ENCODE data around the gene TMEM128. TPM values are rescaled to one million over a fixed set of nuclear protein-coding genes. Genes with fewer than 3 reads are reported as not detected.

TMEM128 gene
- polyA plus RNA-seq, 1 donor (not counting 4 experiments of a cell fraction or from before 2014, with no cell fraction given): 32.7 TPM

DNA sequence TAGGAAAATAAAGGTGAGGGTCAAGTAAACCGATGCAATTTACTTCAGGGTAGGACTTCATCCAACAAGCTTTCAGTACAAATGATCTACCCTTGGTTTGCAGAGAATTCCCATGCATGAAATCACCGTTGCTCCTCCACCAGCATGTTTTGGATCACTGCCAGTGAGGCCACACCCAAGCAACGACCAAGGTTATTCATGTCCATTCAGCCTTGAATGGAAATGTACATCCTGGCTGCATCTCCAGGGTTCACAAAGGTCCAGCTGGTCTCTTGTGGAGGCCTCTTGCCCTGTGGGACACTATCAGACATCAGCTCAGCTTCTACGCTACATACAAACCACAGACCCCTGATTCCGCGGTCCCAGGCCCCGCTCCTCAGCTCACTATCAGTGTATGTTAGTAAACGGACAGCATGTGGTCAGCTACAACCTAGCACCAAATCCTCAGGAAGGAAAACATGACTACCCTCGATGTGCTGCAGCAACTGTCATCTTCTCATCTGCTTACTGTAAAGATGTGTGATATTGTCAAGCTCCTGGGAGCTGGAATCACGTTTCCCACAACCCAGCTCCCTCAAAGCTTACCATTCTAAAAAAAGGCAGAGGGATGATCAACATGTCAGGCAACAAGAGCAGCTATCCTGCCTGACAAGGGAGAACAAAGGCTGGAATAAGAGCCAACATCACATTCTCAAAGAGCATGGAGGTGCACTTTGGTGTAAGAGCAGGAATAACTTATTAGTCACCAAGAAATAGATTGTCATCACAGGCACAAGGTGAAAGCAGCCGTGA, 37.0 kb upstream of the TMEM128 start:
- H2AFZ ChIP-seq (ENCODE audit: control insufficient read depth, low read length): no peak overlapping the region
- no peak overlapping the region for H3K9ac ChIP-seq (ENCODE audit: control insufficient read depth, extremely low read depth, insufficient read depth, low read length)
- no peaks in the 10 kb centered on the region for H3K27me3 ChIP-seq (ENCODE audit: control insufficient read depth, extremely low read depth, insufficient read depth, low read length)
- H3K27ac ChIP-seq (ENCODE audit: control insufficient read depth, insufficient read depth, low read length): no peak overlapping the region
- H3K4me2 ChIP-seq (ENCODE audit: control insufficient read depth, extremely low read depth, insufficient read depth, low read depth, low read length): no peak overlapping the region
- TF ChIP-seq CTCF (optimal IDR thresholded peaks at IDR 0.05 in 1 of 3, IDR thresholded peaks at IDR 0.05 in 1 of 3, conservative IDR thresholded peaks at IDR 0.05 in 1 of 3; ENCODE audit: extremely low read depth in 1 of 3, insufficient read depth in 2 of 3, low read length in 3 of 3) (no peak), EZH2 (IDR thresholded peaks at IDR 0.05; ENCODE audit: low read length) (no peak)
- FAIRE-seq (peak; percentile 26), DNase-seq (ENCODE audit: low read depth, low spot score) (no peak)
- no peak overlapping the region for H3K4me3 ChIP-seq (ENCODE audit: control insufficient read depth in 2 of 3, extremely low read depth in 1 of 3, insufficient read depth in 2 of 3, low read depth in 1 of 3, low read length in 3 of 3)
- no peaks in the 10 kb centered on the region for H3K9me1 ChIP-seq (ENCODE audit: control insufficient read depth, extremely low read depth, insufficient read depth, low read length)
- H4K20me1 ChIP-seq (ENCODE audit: control insufficient read depth, extremely low read depth, insufficient read depth, low read length): no peaks in the 10 kb centered on the region
- peaks cover 15% of the 10 kb centered on the region for H3K4me1 ChIP-seq (ENCODE audit: control insufficient read depth, extremely low read depth, insufficient read depth, low read length)
- H3K79me2 ChIP-seq (ENCODE audit: control insufficient read depth, insufficient read depth, low read length): peaks cover 53% of the 10 kb centered on the region
- dilution Hi-C loops (cut with MboI; ENCODE audit: extremely low pct_ligation_motif_present, low sequenced_read_pairs): no loop called here
- H3K9me3 ChIP-seq (ENCODE audit: control insufficient read depth, low read depth, low read length): no peaks in the 10 kb centered on the region
- H3K36me3 ChIP-seq (ENCODE audit: control insufficient read depth in 2 of 2, extremely low read depth in 1 of 2, insufficient read depth in 2 of 2, low read length in 2 of 2): peaks cover 24 to 37% of the 10 kb centered on the region in 2 experiments

DNA sequence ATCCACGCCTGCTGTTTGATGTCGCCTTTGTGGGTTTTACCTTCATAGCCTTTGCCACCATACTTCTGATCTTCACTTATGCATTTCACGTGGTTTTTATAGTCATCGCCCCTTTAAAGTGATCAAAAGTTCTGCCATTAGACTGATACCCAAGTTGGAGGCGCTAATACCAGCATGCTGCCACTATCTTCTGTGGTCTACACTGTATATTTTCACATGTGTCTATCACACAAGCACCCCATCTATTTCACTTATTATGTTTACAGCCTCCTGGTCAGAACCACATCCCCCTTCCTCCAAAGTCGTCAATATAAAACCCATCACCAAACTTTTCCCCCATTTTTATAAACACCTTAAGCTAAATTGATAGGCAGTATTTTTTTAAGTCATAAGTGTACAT, 33.8 kb upstream of the TMEM128 start:
- dilution Hi-C loops (cut with MboI; ENCODE audit: extremely low pct_ligation_motif_present, low sequenced_read_pairs): no loop called here
- no peaks in the 10 kb centered on the region for H3K9me3 ChIP-seq (ENCODE audit: control insufficient read depth, low read depth, low read length)
- no peak for FAIRE-seq
- H3K36me3 ChIP-seq (ENCODE audit: control insufficient read depth in 2 of 2, extremely low read depth in 1 of 2, insufficient read depth in 2 of 2, low read length in 2 of 2): peaks cover 32 to 50% of the 10 kb centered on the region in 2 experiments
- H3K27ac ChIP-seq (ENCODE audit: control insufficient read depth, insufficient read depth, low read length): no peak overlapping the region
- DNase-seq (ENCODE audit: low read depth, low spot score): no peak
- H3K9me1 ChIP-seq (ENCODE audit: control insufficient read depth, extremely low read depth, insufficient read depth, low read length): no peaks in the 10 kb centered on the region
- H3K9ac ChIP-seq (ENCODE audit: control insufficient read depth, extremely low read depth, insufficient read depth, low read length): no peak overlapping the region
- no peak overlapping the region for H3K4me2 ChIP-seq (ENCODE audit: control insufficient read depth, extremely low read depth, insufficient read depth, low read depth, low read length)
- no peak overlapping the region for H2AFZ ChIP-seq (ENCODE audit: control insufficient read depth, low read length)
- H3K27me3 ChIP-seq (ENCODE audit: control insufficient read depth, extremely low read depth, insufficient read depth, low read length): no peaks in the 10 kb centered on the region
- peaks cover 24% of the 10 kb centered on the region for H3K79me2 ChIP-seq (ENCODE audit: control insufficient read depth, insufficient read depth, low read length)
- peaks cover 8% of the 10 kb centered on the region for H3K4me1 ChIP-seq (ENCODE audit: control insufficient read depth, extremely low read depth, insufficient read depth, low read length)
- no peak overlapping the region for H3K4me3 ChIP-seq (ENCODE audit: control insufficient read depth in 2 of 3, extremely low read depth in 1 of 3, insufficient read depth in 2 of 3, low read depth in 1 of 3, low read length in 3 of 3)
- TF ChIP-seq CTCF (optimal IDR thresholded peaks at IDR 0.05 in 1 of 3, IDR thresholded peaks at IDR 0.05 in 1 of 3, conservative IDR thresholded peaks at IDR 0.05 in 1 of 3; ENCODE audit: extremely low read depth in 1 of 3, insufficient read depth in 2 of 3, low read length in 3 of 3): no peak
- TF ChIP-seq EZH2 (IDR thresholded peaks at IDR 0.05; ENCODE audit: low read length): no peak
- H4K20me1 ChIP-seq (ENCODE audit: control insufficient read depth, extremely low read depth, insufficient read depth, low read length): no peaks in the 10 kb centered on the region

Data from keratinocyte (primary cell).